ENCODE measurements around the gene TFR2.

The TFR2 gene

GRCh38 chr7:100654908-100655831, 13.8 kb upstream of the TFR2 start:
- in situ Hi-C loops (cut with MboI; ENCODE audit: low sequenced_read_pairs): no loop called here

GRCh38 chr7:100649826-100650565, 8.6 kb upstream of the TFR2 start:
- in situ Hi-C loops (cut with MboI; ENCODE audit: low sequenced_read_pairs): no loop called here

GRCh38 chr7:100642534-100642907, 1.2 kb upstream of the TFR2 start:
- in situ Hi-C loops (cut with MboI; ENCODE audit: low sequenced_read_pairs): no loop called here

- in situ Hi-C loops (cut with MboI; ENCODE audit: low sequenced_read_pairs): no loop called here
Observed at GRCh38 chr7:100641860-100642533, 645 bp upstream of the TFR2 start.

- in situ Hi-C loops (cut with MboI; ENCODE audit: low sequenced_read_pairs): no loop called here
Observed at GRCh38 chr7:100640517-100641440, 573 bp downstream of the TFR2 start.

- in situ Hi-C loops (cut with MboI; ENCODE audit: low sequenced_read_pairs): no loop called here
Observed at GRCh38 chr7:100639995-100640516, 1.3 kb downstream of the TFR2 start.

- in situ Hi-C loops (cut with MboI; ENCODE audit: low sequenced_read_pairs): no loop called here
Observed at GRCh38 chr7:100632951-100633717, 8.2 kb downstream of the TFR2 start.

GRCh38 chr7:100630066-100630465, 11.3 kb downstream of the TFR2 start:
- in situ Hi-C loops (cut with MboI; ENCODE audit: low sequenced_read_pairs): no loop called here

GRCh38 chr7:100629117-100629716, 12.1 kb downstream of the TFR2 start:
- in situ Hi-C loops (cut with MboI; ENCODE audit: low sequenced_read_pairs): no loop called here

GRCh38 chr7:100627238-100627549, 14.2 kb downstream of the TFR2 start:
- in situ Hi-C loops (cut with MboI; ENCODE audit: low sequenced_read_pairs): no loop called here

GRCh38 chr7:100626530-100627237, 14.7 kb downstream of the TFR2 start:
- in situ Hi-C loops (cut with MboI; ENCODE audit: low sequenced_read_pairs): no loop called here

- in situ Hi-C loops (cut with MboI; ENCODE audit: low sequenced_read_pairs): no loop called here
Observed at GRCh38 chr7:100626055-100626454, 15.3 kb downstream of the TFR2 start.

- in situ Hi-C loops (cut with MboI; ENCODE audit: low sequenced_read_pairs): no loop called here
Observed at GRCh38 chr7:100623951-100624824, 17.2 kb downstream of the TFR2 start.

- in situ Hi-C loops (cut with MboI; ENCODE audit: low sequenced_read_pairs): no loop called here
Observed at GRCh38 chr7:100621554-100621953, 19.8 kb downstream of the TFR2 start.

- in situ Hi-C loops (cut with MboI; ENCODE audit: low sequenced_read_pairs): no loop called here
Observed at GRCh38 chr7:100620804-100621203, 20.5 kb downstream of the TFR2 start.

- in situ Hi-C loops (cut with MboI; ENCODE audit: low sequenced_read_pairs): no loop called here
Observed at GRCh38 chr7:100620239-100620638, 21.1 kb downstream of the TFR2 start.

- in situ Hi-C loops (cut with MboI; ENCODE audit: low sequenced_read_pairs): no loop called here
Observed at GRCh38 chr7:100614308-100614861, 27.0 kb downstream of the TFR2 start.

Data from HL-60/S4 (cell line).